ENCODE results near the gene ODAM. TPM values are rescaled to one million over a fixed set of nuclear protein-coding genes. Genes with fewer than 3 reads are reported as not detected.

Gene ODAM
- 0.25 TPM for polyA plus RNA-seq (2013, experiment 1 of 2)
- polyA plus RNA-seq (2013, experiment 2 of 2), result 0.62 TPM

DNA sequence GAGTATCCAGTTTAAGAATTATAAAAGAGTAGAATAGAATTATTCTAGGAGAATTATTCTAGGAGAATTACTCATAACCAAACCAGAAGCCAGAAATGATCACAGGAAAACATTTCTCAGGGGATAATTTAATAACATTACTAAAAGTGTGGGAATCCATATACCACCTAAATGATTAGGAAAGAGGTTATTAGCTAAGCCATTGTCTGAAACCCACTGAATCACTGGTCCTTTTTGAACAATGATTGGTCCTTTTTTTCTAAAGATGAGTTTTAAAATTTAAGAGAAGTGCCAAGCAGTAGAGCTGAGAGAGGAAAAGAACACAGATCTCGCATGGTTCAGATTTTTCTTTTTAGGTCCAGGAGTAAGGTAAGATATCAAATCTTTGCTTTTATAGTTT, at the start of gene ODAM:
TSS of gene ODAM (plus strand) at position 301 of the 400 bp plus-strand sequence. CDS start 819 bp downstream, outside the sequence.
- H3K18ac ChIP-seq (ENCODE audit: low read length), result no peak within 1 kb of the TSS
- no peak within 1 kb of the TSS for H3K23ac ChIP-seq (ENCODE audit: low read depth, low read length, poor library complexity)
- H2BK5ac ChIP-seq (ENCODE audit: low read length), result no peak within 1 kb of the TSS
- H3K9ac ChIP-seq (ENCODE audit: low read depth, low read length, poor library complexity), result no peak within 1 kb of the TSS
- no peak for DNase-seq (ENCODE audit: low spot score)
- no CpG with 5 or more reads among the region's 1 CpG for WGBS, 2 donors (ENCODE audit: extremely low coverage in 2 of 2, insufficient read length in 2 of 2, insufficient replicate concordance in 1 of 2)
- H3K4me3 ChIP-seq (ENCODE audit: low read length in 2 of 2), result no peak within 1 kb of the TSS
- no peak within 1 kb of the TSS for H3K4ac ChIP-seq (ENCODE audit: low read length)
- H3K79me1 ChIP-seq (ENCODE audit: low read depth, low read length), result no peaks in the 10 kb centered on the region
- no peaks in the 10 kb centered on the region for H3K27me3 ChIP-seq (ENCODE audit: control insufficient read depth in 3 of 3, insufficient read depth in 3 of 3, low read depth in 1 of 3, low read length in 3 of 3)
- no peak within 1 kb of the TSS for H2AFZ ChIP-seq (ENCODE audit: low read length)
- no peak within 1 kb of the TSS for H3K4me2 ChIP-seq (ENCODE audit: insufficient read depth, low read length, poor library complexity, severe bottlenecking)
- no peak within 1 kb of the TSS for H4K8ac ChIP-seq (ENCODE audit: low read depth, low read length)
- H4K91ac ChIP-seq (ENCODE audit: low read depth, low read length, poor library complexity), result no peak within 1 kb of the TSS
- H3K36me3 ChIP-seq (replicated peaks in 1 of 2; ENCODE audit: control insufficient read depth in 2 of 2, insufficient read depth in 2 of 2, low read length in 2 of 2), result no peaks in the 10 kb centered on the region
- H2BK15ac ChIP-seq (ENCODE audit: low read length), result no peak within 1 kb of the TSS
- no peak within 1 kb of the TSS for H3K27ac ChIP-seq (replicated peaks; ENCODE audit: low read length)
- peaks cover 0 to 4% of the 10 kb centered on the region in 2 donors for H3K4me1 ChIP-seq (ENCODE audit: control insufficient read depth in 2 of 2, insufficient read depth in 1 of 2, low read depth in 1 of 2, low read length in 2 of 2)
- no peak within 1 kb of the TSS for H2BK120ac ChIP-seq (ENCODE audit: low read depth, low read length)
- no peak within 1 kb of the TSS for H2AK5ac ChIP-seq (ENCODE audit: low read depth, low read length)
- H3K9me3 ChIP-seq (replicated peaks in 1 of 2; ENCODE audit: control insufficient read depth in 2 of 2, insufficient read depth in 1 of 2, low read depth in 1 of 2, low read length in 2 of 2), result no peaks in the 10 kb centered on the region
- no peak within 1 kb of the TSS for H3K14ac ChIP-seq (ENCODE audit: low read length)
- H2BK12ac ChIP-seq (ENCODE audit: low read length), result no peak within 1 kb of the TSS

DNA sequence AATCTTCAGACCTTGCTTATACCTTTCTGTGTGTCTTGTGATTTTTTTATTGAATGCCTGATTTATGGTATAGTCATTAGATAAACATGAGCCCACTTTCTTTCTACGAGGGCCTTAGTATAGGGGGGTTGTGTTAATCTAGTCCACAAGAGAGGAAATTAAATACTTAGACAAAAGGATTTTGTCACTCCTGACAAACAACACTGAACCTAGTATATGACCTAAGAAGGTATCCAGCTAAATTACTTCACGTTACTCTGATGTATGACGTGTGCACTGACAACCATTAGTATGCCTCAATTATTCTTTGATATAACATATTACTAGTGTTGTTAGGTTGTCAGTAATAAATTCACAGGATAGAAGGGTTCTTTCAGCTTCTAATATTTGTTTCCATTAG, 44.3 kb upstream of the ODAM start:
- Histone ChIP-seq H4K91ac (ENCODE audit: low read depth, low read length, poor library complexity) (no peak overlapping the region), H2BK5ac (ENCODE audit: low read length) (no peak overlapping the region), H3K23ac (ENCODE audit: low read depth, low read length, poor library complexity) (no peak overlapping the region), H2BK120ac (ENCODE audit: low read depth, low read length) (no peak overlapping the region), H3K18ac (ENCODE audit: low read length) (no peak overlapping the region), H3K27me3 (ENCODE audit: control insufficient read depth in 3 of 3, insufficient read depth in 3 of 3, low read depth in 1 of 3, low read length in 3 of 3) (no peaks in the 10 kb centered on the region), H2BK12ac (ENCODE audit: low read length) (no peak overlapping the region), H3K14ac (ENCODE audit: low read length) (no peak overlapping the region), H3K79me1 (ENCODE audit: low read depth, low read length) (no peaks in the 10 kb centered on the region), H4K8ac (ENCODE audit: low read depth, low read length) (no peak overlapping the region), H3K4me1 (ENCODE audit: control insufficient read depth in 2 of 2, insufficient read depth in 1 of 2, low read depth in 1 of 2, low read length in 2 of 2) (no peaks in the 10 kb centered on the region), H3K9ac (ENCODE audit: low read depth, low read length, poor library complexity) (no peak overlapping the region), H2BK15ac (ENCODE audit: low read length) (no peak overlapping the region), H2AK5ac (ENCODE audit: low read depth, low read length) (no peak overlapping the region), H2AFZ (ENCODE audit: low read length) (no peak overlapping the region), H3K36me3 (replicated peaks in 1 of 2; ENCODE audit: control insufficient read depth in 2 of 2, insufficient read depth in 2 of 2, low read length in 2 of 2) (no peaks in the 10 kb centered on the region), H3K4me2 (ENCODE audit: insufficient read depth, low read length, poor library complexity, severe bottlenecking) (no peak overlapping the region), H3K4me3 (ENCODE audit: low read length in 2 of 2) (no peak overlapping the region), H3K4ac (ENCODE audit: low read length) (no peak overlapping the region), H3K9me3 (replicated peaks in 1 of 2; ENCODE audit: control insufficient read depth in 2 of 2, insufficient read depth in 1 of 2, low read depth in 1 of 2, low read length in 2 of 2) (no peaks in the 10 kb centered on the region), H3K27ac (replicated peaks; ENCODE audit: low read length) (no peak overlapping the region)
- DNase-seq (ENCODE audit: low spot score), result no peak
- WGBS, 2 donors (ENCODE audit: extremely low coverage in 2 of 2, insufficient read length in 2 of 2, insufficient replicate concordance in 1 of 2), result no CpG with 5 or more reads among the region's 3 CpGs

DNA sequence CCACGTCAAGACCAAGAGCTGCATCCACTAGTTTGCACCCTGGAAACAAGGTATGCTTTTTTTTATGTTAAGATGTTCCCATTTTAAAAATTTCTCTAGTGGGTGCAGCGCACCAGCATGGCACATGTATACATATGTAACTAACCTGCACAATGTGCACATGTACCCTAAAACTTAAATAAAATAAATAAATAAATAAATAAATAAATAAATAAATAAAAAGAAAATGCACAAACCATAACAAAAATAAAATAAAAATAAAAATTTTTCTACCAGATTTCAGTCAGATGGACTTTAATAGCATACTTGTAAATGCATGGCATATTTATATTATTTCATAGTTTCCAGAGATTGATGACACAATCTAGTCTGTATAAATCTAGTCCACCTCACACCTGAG, 43.4 kb upstream of the ODAM start:
- Histone ChIP-seq H3K18ac (ENCODE audit: low read length) (no peak overlapping the region), H4K91ac (ENCODE audit: low read depth, low read length, poor library complexity) (no peak overlapping the region), H3K4me2 (ENCODE audit: insufficient read depth, low read length, poor library complexity, severe bottlenecking) (no peak overlapping the region), H3K9me3 (replicated peaks in 1 of 2; ENCODE audit: control insufficient read depth in 2 of 2, insufficient read depth in 1 of 2, low read depth in 1 of 2, low read length in 2 of 2) (no peaks in the 10 kb centered on the region), H2BK12ac (ENCODE audit: low read length) (no peak overlapping the region), H3K14ac (ENCODE audit: low read length) (no peak overlapping the region), H3K4me1 (ENCODE audit: control insufficient read depth in 2 of 2, insufficient read depth in 1 of 2, low read depth in 1 of 2, low read length in 2 of 2) (no peaks in the 10 kb centered on the region), H3K79me1 (ENCODE audit: low read depth, low read length) (no peaks in the 10 kb centered on the region), H3K4ac (ENCODE audit: low read length) (no peak overlapping the region), H2AFZ (ENCODE audit: low read length) (no peak overlapping the region), H3K9ac (ENCODE audit: low read depth, low read length, poor library complexity) (no peak overlapping the region), H3K4me3 (ENCODE audit: low read length in 2 of 2) (no peak overlapping the region), H2BK120ac (ENCODE audit: low read depth, low read length) (no peak overlapping the region), H3K36me3 (replicated peaks in 1 of 2; ENCODE audit: control insufficient read depth in 2 of 2, insufficient read depth in 2 of 2, low read length in 2 of 2) (no peaks in the 10 kb centered on the region), H2BK15ac (ENCODE audit: low read length) (no peak overlapping the region), H2BK5ac (ENCODE audit: low read length) (no peak overlapping the region), H3K23ac (ENCODE audit: low read depth, low read length, poor library complexity) (no peak overlapping the region), H2AK5ac (ENCODE audit: low read depth, low read length) (no peak overlapping the region), H4K8ac (ENCODE audit: low read depth, low read length) (no peak overlapping the region), H3K27ac (replicated peaks; ENCODE audit: low read length) (no peak overlapping the region), H3K27me3 (ENCODE audit: control insufficient read depth in 3 of 3, insufficient read depth in 3 of 3, low read depth in 1 of 3, low read length in 3 of 3) (no peaks in the 10 kb centered on the region)
- WGBS, 2 donors (ENCODE audit: extremely low coverage in 2 of 2, insufficient read length in 2 of 2, insufficient replicate concordance in 1 of 2), result no CpG with 5 or more reads among the region's 2 CpGs
- DNase-seq (ENCODE audit: low spot score), result no peak

DNA sequence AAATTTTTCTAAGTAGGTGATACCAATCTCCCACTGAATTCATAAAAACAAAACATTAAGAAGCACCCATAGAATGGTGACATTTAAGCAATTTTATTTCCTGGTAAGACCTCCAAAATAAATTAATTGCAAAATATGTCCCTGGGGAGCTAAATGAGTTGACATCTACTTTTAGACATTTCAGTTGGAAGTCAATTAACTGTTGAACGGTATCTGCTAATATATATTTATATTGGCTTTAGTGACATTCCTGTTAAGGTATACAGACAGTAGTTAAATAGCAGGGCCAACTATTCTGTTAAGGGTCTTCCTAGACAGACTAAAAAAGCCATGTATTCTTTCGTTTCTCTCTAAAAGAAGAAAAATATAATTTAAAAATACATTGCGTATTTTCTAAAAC, 41.6 kb upstream of the ODAM start, which contains the start of gene PRR27:
TSS of gene PRR27 (plus strand) at position 301 of the 400 bp plus-strand sequence. CDS start 139 bp downstream, outside the sequence.
- H3K9ac ChIP-seq (ENCODE audit: low read depth, low read length, poor library complexity), result no peak within 1 kb of the TSS
- no peaks in the 10 kb centered on the region for H3K79me1 ChIP-seq (ENCODE audit: low read depth, low read length)
- H3K4me3 ChIP-seq (ENCODE audit: low read length in 2 of 2), result no peak within 1 kb of the TSS
- no peak within 1 kb of the TSS for H2BK15ac ChIP-seq (ENCODE audit: low read length)
- no peak within 1 kb of the TSS for H3K23ac ChIP-seq (ENCODE audit: low read depth, low read length, poor library complexity)
- H3K27ac ChIP-seq (replicated peaks; ENCODE audit: low read length), result no peak within 1 kb of the TSS
- H3K4ac ChIP-seq (ENCODE audit: low read length), result no peak within 1 kb of the TSS
- no peaks in the 10 kb centered on the region for H3K9me3 ChIP-seq (replicated peaks in 1 of 2; ENCODE audit: control insufficient read depth in 2 of 2, insufficient read depth in 1 of 2, low read depth in 1 of 2, low read length in 2 of 2)
- no peak within 1 kb of the TSS for H4K8ac ChIP-seq (ENCODE audit: low read depth, low read length)
- DNase-seq (ENCODE audit: low spot score), result no peak
- no peak within 1 kb of the TSS for H2BK120ac ChIP-seq (ENCODE audit: low read depth, low read length)
- H3K4me2 ChIP-seq (ENCODE audit: insufficient read depth, low read length, poor library complexity, severe bottlenecking), result no peak within 1 kb of the TSS
- no peaks in the 10 kb centered on the region for H3K36me3 ChIP-seq (replicated peaks in 1 of 2; ENCODE audit: control insufficient read depth in 2 of 2, insufficient read depth in 2 of 2, low read length in 2 of 2)
- H3K27me3 ChIP-seq (ENCODE audit: control insufficient read depth in 3 of 3, insufficient read depth in 3 of 3, low read depth in 1 of 3, low read length in 3 of 3), result no peaks in the 10 kb centered on the region
- no peak within 1 kb of the TSS for H2AFZ ChIP-seq (ENCODE audit: low read length)
- no peak within 1 kb of the TSS for H2BK5ac ChIP-seq (ENCODE audit: low read length)
- H3K18ac ChIP-seq (ENCODE audit: low read length), result no peak within 1 kb of the TSS
- H3K4me1 ChIP-seq (ENCODE audit: control insufficient read depth in 2 of 2, insufficient read depth in 1 of 2, low read depth in 1 of 2, low read length in 2 of 2), result no peaks in the 10 kb centered on the region
- no CpG with 5 or more reads among the region's 3 CpGs for WGBS, 2 donors (ENCODE audit: extremely low coverage in 2 of 2, insufficient read length in 2 of 2, insufficient replicate concordance in 1 of 2)
- no peak within 1 kb of the TSS for H4K91ac ChIP-seq (ENCODE audit: low read depth, low read length, poor library complexity)
- H3K14ac ChIP-seq (ENCODE audit: low read length), result no peak within 1 kb of the TSS
- H2AK5ac ChIP-seq (ENCODE audit: low read depth, low read length), result no peak within 1 kb of the TSS
- H2BK12ac ChIP-seq (ENCODE audit: low read length), result no peak within 1 kb of the TSS
